HEK293 (cell line): ENCODE data around the gene TBX4.

ENCODE experiments used
- CTCF ChIA-PET: fragments of 350-600 bp; formaldehyde crosslinking; extraction: SDS; loops from one replicate; lab custom pipeline; 2021; ENCODE audit warnings: antibody characterized with exemption; lab: Yijun Ruan, JAX
- POLR2A ChIA-PET: fragments of 300-600 bp; formaldehyde crosslinking; extraction: SDS; loops from one replicate; lab custom pipeline; 2020; ENCODE audit warnings: antibody characterized with exemption, inconsistent platforms; lab: Yijun Ruan, JAX
- H3K27ac ChIP-seq: fragments of 200-500 bp; sonication (Bioruptor generic); 2 replicates; pipeline ENCODE4 v1.5.1; 2014; ENCODE audit warnings: low read depth, low read length, control low read depth, inconsistent platforms; ENCODE audit errors: extremely low read depth
- H3K36me3 ChIP-seq, 2 experiments: fragments of 200-500 bp in 1 of 2; sonication (Bioruptor generic) in 1 of 2; 1 replicate in 1 of 2; 2 replicates in 1 of 2; pipeline ENCODE4 v1.5.1; 2014 to 2017; ENCODE audit warnings: inconsistent platforms in 2 of 2, low read length in 2 of 2; ENCODE audit not compliant: control insufficient read depth in 2 of 2, insufficient read depth in 1 of 2
- H3K4me1 ChIP-seq: fragments of 200-500 bp; sonication (Bioruptor generic); 2 replicates; pipeline ENCODE4 v1.5.1; 2014; ENCODE audit warnings: mild to moderate bottlenecking, low read length, inconsistent platforms; ENCODE audit not compliant: control insufficient read depth, insufficient read depth
- H3K4me3 ChIP-seq: 2 replicates; pipeline ENCODE4 v1.5.1; 2011; ENCODE audit warnings: low read depth, mild to moderate bottlenecking, control low read depth, low read length, moderate library complexity
- H3K9me3 ChIP-seq: fragments of 200-500 bp; sonication (Bioruptor generic); 2 replicates; pipeline ENCODE4 v1.5.1; 2014; ENCODE audit warnings: low read depth, low read length, inconsistent platforms; ENCODE audit not compliant: control insufficient read depth, insufficient read depth
- FEZF1 ChIP-seq: fragments of 450-650 bp; formaldehyde crosslinking; IDR thresholded peaks from 2 replicates; pipeline ENCODE4 v1.5.1; 2016; ENCODE audit warnings: missing biosample characterization, missing genetic modification characterization
- GLI4 ChIP-seq: fragments of 450-650 bp; formaldehyde crosslinking; IDR thresholded peaks from 2 replicates; pipeline ENCODE4 v1.5.1; 2016; ENCODE audit warnings: missing biosample characterization, missing genetic modification characterization
- GLIS2 ChIP-seq: fragments of 450-650 bp; formaldehyde crosslinking; IDR thresholded peaks from 2 replicates; pipeline ENCODE4 v1.5.1; 2016; ENCODE audit warnings: missing biosample characterization, missing genetic modification characterization
- IKZF3 ChIP-seq: fragments of 450-650 bp; IDR thresholded peaks from 2 replicates; pipeline ENCODE4 v1.5.0; 2018; ENCODE audit warnings: missing biosample characterization, mild to moderate bottlenecking, missing genetic modification characterization, moderate library complexity
- KLF10 ChIP-seq: fragments of 450-650 bp; IDR thresholded peaks from 2 replicates; pipeline ENCODE4 v1.5.1; 2018; ENCODE audit warnings: missing biosample characterization, mild to moderate bottlenecking, missing genetic modification characterization
- KLF7 ChIP-seq: fragments of 450-650 bp; formaldehyde crosslinking; IDR thresholded peaks from 2 replicates; pipeline ENCODE4 v1.5.1; 2016; ENCODE audit warnings: missing biosample characterization, missing genetic modification characterization, borderline replicate concordance
- MEIS1 ChIP-seq: sonication (generic); formaldehyde crosslinking; IDR thresholded peaks from 2 replicates; pipeline ENCODE4 v1.8.1; 2022; ENCODE audit warnings: missing genetic modification reagents, mild to moderate bottlenecking, borderline replicate concordance
- OSR2 ChIP-seq: fragments of 450-650 bp; formaldehyde crosslinking; IDR thresholded peaks from 2 replicates; pipeline ENCODE4 v1.5.1; 2016; ENCODE audit warnings: missing biosample characterization, missing genetic modification characterization
- SP2 ChIP-seq: fragments of 450-650 bp; formaldehyde crosslinking; IDR thresholded peaks from 2 replicates; pipeline ENCODE4 v1.5.1; 2016; ENCODE audit warnings: missing biosample characterization, missing genetic modification characterization
- SP3 ChIP-seq: fragments of 450-650 bp; formaldehyde crosslinking; IDR thresholded peaks from 2 replicates; pipeline ENCODE4 v1.5.1; 2016; ENCODE audit warnings: missing biosample characterization, missing genetic modification characterization
- SP7 ChIP-seq: fragments of 450-650 bp; formaldehyde crosslinking; IDR thresholded peaks from 2 replicates; pipeline ENCODE4 v1.5.1; 2016; ENCODE audit warnings: missing biosample characterization, missing genetic modification characterization
- ZBTB17 ChIP-seq: fragments of 450-650 bp; formaldehyde crosslinking; IDR thresholded peaks from 2 replicates; pipeline ENCODE4 v1.5.1; 2016; ENCODE audit warnings: missing biosample characterization, missing genetic modification characterization
- ZFP69B ChIP-seq: fragments of 450-650 bp; formaldehyde crosslinking; IDR thresholded peaks from 2 replicates; pipeline ENCODE4 v1.5.1; 2016; ENCODE audit warnings: missing biosample characterization, missing genetic modification characterization
- ZIC2 ChIP-seq: fragments of 450-650 bp; formaldehyde crosslinking; IDR thresholded peaks from 2 replicates; pipeline ENCODE4 v1.5.1; 2016; ENCODE audit warnings: missing biosample characterization, missing genetic modification characterization
- ZNF10 ChIP-seq: fragments of 450-650 bp; formaldehyde crosslinking; IDR thresholded peaks from 2 replicates; pipeline ENCODE4 v1.5.1; 2017; ENCODE audit warnings: missing biosample characterization, missing genetic modification characterization
- ZNF24 ChIP-seq: fragments of 450-650 bp; formaldehyde crosslinking; IDR thresholded peaks from 2 replicates; pipeline ENCODE4 v1.5.1; 2016; ENCODE audit warnings: missing biosample characterization, missing genetic modification characterization
- ZNF248 ChIP-seq: fragments of 450-650 bp; formaldehyde crosslinking; IDR thresholded peaks from 2 replicates; pipeline ENCODE4 v1.5.1; 2017; ENCODE audit warnings: missing biosample characterization, missing genetic modification characterization
- ZNF311 ChIP-seq: fragments of 450-650 bp; formaldehyde crosslinking; IDR thresholded peaks from 2 replicates; pipeline ENCODE4 v1.5.1; 2017; ENCODE audit warnings: missing biosample characterization, missing genetic modification characterization, borderline replicate concordance
- ZNF354C ChIP-seq: fragments of 450-650 bp; formaldehyde crosslinking; IDR thresholded peaks from 2 replicates; pipeline ENCODE4 v1.5.1; 2016; ENCODE audit warnings: missing biosample characterization, missing genetic modification characterization, low read depth, borderline replicate concordance
- ZNF37A ChIP-seq: fragments of 450-650 bp; IDR thresholded peaks from 2 replicates; pipeline ENCODE4 v1.5.1; 2018; ENCODE audit warnings: missing biosample characterization, missing genetic modification characterization
- ZNF423 ChIP-seq: fragments of 450-650 bp; formaldehyde crosslinking; IDR thresholded peaks from 2 replicates; pipeline ENCODE4 v1.5.1; 2016; ENCODE audit warnings: missing biosample characterization, missing genetic modification characterization
- ZNF548 ChIP-seq: fragments of 450-650 bp; formaldehyde crosslinking; IDR thresholded peaks from 2 replicates; pipeline ENCODE4 v1.5.1; 2016; ENCODE audit warnings: missing biosample characterization, missing genetic modification characterization
- ZNF571 ChIP-seq: fragments of 450-650 bp; formaldehyde crosslinking; IDR thresholded peaks from 2 replicates; pipeline ENCODE4 v1.5.0; 2017; ENCODE audit warnings: missing biosample characterization, missing genetic modification characterization
- ZNF621 ChIP-seq: fragments of 450-650 bp; formaldehyde crosslinking; IDR thresholded peaks from 2 replicates; pipeline ENCODE4 v1.5.1; 2017; ENCODE audit warnings: missing biosample characterization, missing genetic modification characterization
- ZNF629 ChIP-seq: fragments of 450-650 bp; formaldehyde crosslinking; IDR thresholded peaks from 2 replicates; pipeline ENCODE4 v1.5.1; 2017; ENCODE audit warnings: missing biosample characterization, missing genetic modification characterization
- ZNF664 ChIP-seq: fragments of 450-650 bp; formaldehyde crosslinking; IDR thresholded peaks from 2 replicates; pipeline ENCODE4 v1.5.1; 2016; ENCODE audit warnings: missing biosample characterization, missing genetic modification characterization
- ZNF792 ChIP-seq: fragments of 450-650 bp; formaldehyde crosslinking; IDR thresholded peaks from 2 replicates; pipeline ENCODE4 v1.5.1; 2016; ENCODE audit warnings: missing biosample characterization, missing genetic modification characterization
- ZNF843 ChIP-seq: fragments of 450-650 bp; formaldehyde crosslinking; IDR thresholded peaks from 2 replicates; pipeline ENCODE4 v1.5.1; 2016; ENCODE audit warnings: missing biosample characterization, missing genetic modification characterization
- TF ChIP-seq, protein P1 (sequence below): fragments of 450-650 bp; formaldehyde crosslinking; IDR thresholded peaks from 2 replicates; pipeline ENCODE4 v1.5.1; 2016; ENCODE audit warnings: missing biosample characterization, missing genetic modification characterization
- TF ChIP-seq, protein P2 (sequence below): fragments of 450-650 bp; formaldehyde crosslinking; IDR thresholded peaks from 2 replicates; pipeline ENCODE4 v1.5.1; 2016; ENCODE audit warnings: missing biosample characterization, missing genetic modification characterization
- TF ChIP-seq, protein P3 (sequence below): fragments of 450-650 bp; formaldehyde crosslinking; IDR thresholded peaks from 2 replicates; pipeline ENCODE4 v1.5.1; 2016; ENCODE audit warnings: missing biosample characterization, missing genetic modification characterization
- TF ChIP-seq, protein P4 (sequence below): fragments of 450-650 bp; formaldehyde crosslinking; IDR thresholded peaks from 2 replicates; pipeline ENCODE4 v1.5.1; 2017; ENCODE audit warnings: missing biosample characterization, mild to moderate bottlenecking, missing genetic modification characterization, moderate library complexity

The TBX4 gene

DNA sequence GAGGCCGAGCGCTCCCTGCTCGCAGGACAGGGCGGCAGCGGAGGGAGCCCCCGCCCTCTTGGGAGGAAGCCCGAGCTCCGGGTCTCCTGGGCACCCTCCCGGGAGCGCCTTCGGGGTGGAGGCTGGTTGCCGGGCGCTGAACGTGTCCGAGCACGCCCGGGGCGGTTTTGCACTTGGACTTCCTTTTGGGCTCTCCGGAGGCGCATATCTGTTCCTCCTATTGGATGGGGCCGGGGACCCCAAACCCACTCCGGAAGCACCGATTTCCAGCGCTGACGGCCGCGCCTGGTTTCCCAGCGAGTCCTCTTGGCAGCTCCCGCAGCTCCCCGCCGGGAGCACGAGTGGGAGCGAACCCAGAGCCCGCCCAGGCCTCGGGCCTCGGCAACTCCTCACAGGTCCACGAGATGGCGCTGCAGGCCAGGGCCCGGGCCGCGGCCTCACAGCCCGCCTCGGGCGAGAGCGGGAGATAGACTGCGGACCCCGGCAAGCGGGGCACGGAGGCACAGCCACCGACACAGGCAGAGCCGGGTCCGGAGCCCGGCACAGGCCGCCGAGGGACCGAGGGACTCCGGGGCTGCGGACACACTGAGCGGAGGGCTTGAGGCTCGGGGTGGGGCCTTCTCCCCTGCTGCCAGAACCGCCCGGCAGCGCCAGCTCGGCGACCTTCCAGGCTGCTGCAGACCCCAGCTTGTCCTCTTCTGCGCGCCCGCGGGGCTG, 39.9 kb upstream of the TBX4 start (continued):
- no peak for TF ChIP-seq KLF10 (tag by site-specific recombination)
- TF ChIP-seq ZNF629 = peak; percentile 56; the same call in 1 of the 2 replicates
- peak; percentile 34 for TF ChIP-seq OSR2 (tag by site-specific recombination)

DNA sequence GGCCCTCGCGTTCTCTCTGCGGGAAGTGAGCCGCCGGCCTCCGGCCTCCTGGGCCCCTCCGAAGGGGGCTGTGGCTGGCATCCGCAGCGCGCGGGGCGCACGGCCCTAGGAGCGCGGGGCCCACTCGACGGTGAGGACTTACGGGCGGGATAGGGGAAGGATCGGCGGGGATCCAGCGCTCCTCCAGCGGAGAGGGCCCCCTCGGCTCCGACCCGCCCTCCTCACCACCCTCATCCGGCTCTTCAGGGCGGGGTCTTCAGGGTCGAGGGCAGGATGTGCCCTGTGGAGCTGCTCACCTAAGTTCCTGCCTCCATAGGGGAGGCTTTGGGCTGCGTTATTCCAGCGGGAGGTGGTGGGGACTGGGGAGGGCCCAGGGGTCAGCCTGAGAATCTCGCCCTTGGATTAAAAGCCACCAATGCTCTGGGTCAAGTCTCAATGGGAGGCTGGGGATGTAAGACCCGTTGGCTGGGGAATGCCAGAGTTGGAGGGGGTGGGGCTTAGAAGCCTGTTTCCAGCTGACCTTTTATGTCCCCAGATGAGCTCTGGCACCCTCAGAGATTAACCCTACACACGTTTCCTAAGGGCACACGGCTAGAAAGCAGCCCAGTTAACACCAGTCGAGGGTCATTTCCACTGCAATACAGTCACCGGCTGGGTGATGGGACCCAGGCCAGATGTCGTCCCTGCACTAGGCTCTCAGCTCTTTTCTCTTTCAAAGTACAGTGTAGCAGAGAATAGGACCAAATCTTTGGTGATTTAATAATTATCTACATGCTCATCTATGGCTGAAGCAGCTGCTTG, 39.2 kb upstream of the TBX4 start:
- peak overlapping the region; percentile 46 for H3K4me3 ChIP-seq
- TF ChIP-seq ZNF792 (tag by site-specific recombination) (no peak), ZBTB17 (no peak), ZNF10 (tag by site-specific recombination) (no peak), ZNF571 (tag by site-specific recombination) (no peak), ZNF354C (tag by site-specific recombination) (no peak), ZFP69B (tag by site-specific recombination) (peak; percentile 89), KLF7 (tag by site-specific recombination) (no peak), FEZF1 (no peak), SP7 (no peak), ZNF423 (no peak), GLIS2 (tag by site-specific recombination) (peak; percentile 22; the same call in 1 of the 2 replicates), GLI4 (no peak), ZNF548 (tag by site-specific recombination) (no peak), KLF10 (tag by site-specific recombination) (no peak), ZNF311 (tag by site-specific recombination) (no peak), ZNF843 (no peak), MEIS1 (CRISPR knock-in tag) (no peak), ZNF248 (no peak), SP3 (tag by site-specific recombination) (peak; percentile 71), ZNF621 (tag by site-specific recombination) (no peak), SP2 (peak; percentile 74), ZNF24 (tag by site-specific recombination) (no peak), ZNF664 (no peak), ZIC2 (peak; percentile 57), IKZF3 (tag by site-specific recombination) (no peak), ZNF37A (tag by site-specific recombination) (no peak)
- TF ChIP-seq, protein P1, sequence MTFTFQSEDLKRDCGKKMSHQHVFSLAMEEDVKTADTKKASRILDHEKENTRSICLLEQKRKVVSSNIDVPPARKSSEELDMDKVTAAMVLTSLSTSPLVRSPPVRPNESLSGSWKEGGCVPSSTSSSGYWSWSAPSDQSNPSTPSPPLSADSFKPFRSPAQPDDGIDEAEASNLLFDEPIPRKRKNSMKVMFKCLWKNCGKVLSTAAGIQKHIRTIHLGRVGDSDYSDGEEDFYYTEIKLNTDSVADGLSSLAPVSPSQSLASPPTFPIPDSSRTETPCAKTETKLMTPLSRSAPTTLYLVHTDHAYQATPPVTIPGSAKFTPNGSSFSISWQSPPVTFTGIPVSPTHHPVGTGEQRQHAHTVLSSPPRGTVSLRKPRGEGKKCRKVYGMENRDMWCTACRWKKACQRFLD = no peak
- TF ChIP-seq, protein P2, sequence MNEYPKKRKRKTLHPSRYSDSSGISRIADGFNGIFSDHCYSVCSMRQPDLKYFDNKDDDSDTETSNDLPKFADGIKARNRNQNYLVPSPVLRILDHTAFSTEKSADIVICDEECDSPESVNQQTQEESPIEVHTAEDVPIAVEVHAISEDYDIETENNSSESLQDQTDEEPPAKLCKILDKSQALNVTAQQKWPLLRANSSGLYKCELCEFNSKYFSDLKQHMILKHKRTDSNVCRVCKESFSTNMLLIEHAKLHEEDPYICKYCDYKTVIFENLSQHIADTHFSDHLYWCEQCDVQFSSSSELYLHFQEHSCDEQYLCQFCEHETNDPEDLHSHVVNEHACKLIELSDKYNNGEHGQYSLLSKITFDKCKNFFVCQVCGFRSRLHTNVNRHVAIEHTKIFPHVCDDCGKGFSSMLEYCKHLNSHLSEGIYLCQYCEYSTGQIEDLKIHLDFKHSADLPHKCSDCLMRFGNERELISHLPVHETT (tag by site-specific recombination) = no peak
- TF ChIP-seq, protein P3, sequence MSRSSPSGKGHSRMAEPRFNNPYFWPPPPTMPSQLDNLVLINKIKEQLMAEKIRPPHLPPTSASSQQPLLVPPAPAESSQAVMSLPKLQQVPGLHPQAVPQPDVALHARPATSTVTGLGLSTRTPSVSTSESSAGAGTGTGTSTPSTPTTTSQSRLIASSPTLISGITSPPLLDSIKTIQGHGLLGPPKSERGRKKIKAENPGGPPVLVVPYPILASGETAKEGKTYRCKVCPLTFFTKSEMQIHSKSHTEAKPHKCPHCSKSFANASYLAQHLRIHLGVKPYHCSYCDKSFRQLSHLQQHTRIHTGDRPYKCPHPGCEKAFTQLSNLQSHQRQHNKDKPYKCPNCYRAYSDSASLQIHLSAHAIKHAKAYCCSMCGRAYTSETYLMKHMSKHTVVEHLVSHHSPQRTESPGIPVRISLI (tag by site-specific recombination) = no peak
- TF ChIP-seq, protein P4, sequence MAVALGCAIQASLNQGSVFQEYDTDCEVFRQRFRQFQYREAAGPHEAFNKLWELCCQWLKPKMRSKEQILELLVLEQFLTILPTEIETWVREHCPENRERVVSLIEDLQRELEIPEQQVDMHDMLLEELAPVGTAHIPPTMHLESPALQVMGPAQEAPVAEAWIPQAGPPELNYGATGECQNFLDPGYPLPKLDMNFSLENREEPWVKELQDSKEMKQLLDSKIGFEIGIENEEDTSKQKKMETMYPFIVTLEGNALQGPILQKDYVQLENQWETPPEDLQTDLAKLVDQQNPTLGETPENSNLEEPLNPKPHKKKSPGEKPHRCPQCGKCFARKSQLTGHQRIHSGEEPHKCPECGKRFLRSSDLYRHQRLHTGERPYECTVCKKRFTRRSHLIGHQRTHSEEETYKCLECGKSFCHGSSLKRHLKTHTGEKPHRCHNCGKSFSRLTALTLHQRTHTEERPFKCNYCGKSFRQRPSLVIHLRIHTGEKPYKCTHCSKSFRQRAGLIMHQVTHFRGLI (tag by site-specific recombination) = no peak
- TF ChIP-seq, all 188 proteins: peak for 5
- Histone ChIP-seq H3K4me1 (peaks cover 4% of the 10 kb centered on the region), H3K9me3 (no peaks in the 10 kb centered on the region), H3K36me3 (peaks cover 0 to 8% of the 10 kb centered on the region in 2 experiments; a peak in 1 of 3 replicates), H3K27ac (peak overlapping the region; percentile 72; the same call in 1 of the 2 replicates)
- CTCF ChIA-PET = interaction anchor here (0.6 to 5.1 kb wide), 41 partner anchors 8 to 1345 kb away, joined by 3 to 38 read pairs (median 5); partner anchors contain the start of gene TBX2
- POLR2A ChIA-PET = interaction anchor here (0.5 to 3.1 kb wide), 6 partner anchors 13 to 1030 kb away, joined by 3 to 29 read pairs (median 3); partner anchors contain the start of genes BCAS3 and TBX2
